Skin epidermis (tissue), 12 donors: Measurements from ENCODE around the gene CNTN5.

Source experiments
- H3K27ac ChIP-seq, 21 experiments: fragments of 200-600 bp; sonication (generic) in 11 of 21; one replicate each; pipeline ENCODE4 v1.5.0; 2020; ENCODE audit warnings: mild to moderate bottlenecking in 3 of 21, inconsistent platforms in 2 of 21, moderate library complexity in 2 of 21
- H3K4me3 ChIP-seq, 7 experiments: fragments of 200-600 bp; sonication (generic) in 2 of 7; one replicate each; pipeline ENCODE4 v1.5.0; 2020; ENCODE audit warnings: inconsistent platforms in 2 of 7, mild to moderate bottlenecking in 2 of 7, moderate library complexity in 1 of 7

Gene CNTN5

GRCh38 chr11:99567334-99567956 lies 546.7 kb downstream of the CNTN5 start:
- H3K4me3 ChIP-seq = no peak overlapping the region
- no peak overlapping the region for H3K27ac ChIP-seq

GRCh38 chr11:99568808-99569207 lies 548.1 kb downstream of the CNTN5 start:
- no peak overlapping the region for H3K4me3 ChIP-seq
- no peak overlapping the region for H3K27ac ChIP-seq

GRCh38 chr11:99571094-99571493 lies 550.3 kb downstream of the CNTN5 start:
- H3K27ac ChIP-seq = no peak overlapping the region
- H3K4me3 ChIP-seq = no peak overlapping the region

- no peak overlapping the region for H3K4me3 ChIP-seq
- no peak overlapping the region for H3K27ac ChIP-seq
Observed at GRCh38 chr11:99584830-99585229, 564.1 kb downstream of the CNTN5 start.

GRCh38 chr11:99585606-99586005 lies 564.9 kb downstream of the CNTN5 start:
- Histone ChIP-seq H3K4me3 (no peak overlapping the region), H3K27ac (no peak overlapping the region)

GRCh38 chr11:99589771-99590170 lies 569.0 kb downstream of the CNTN5 start:
- Histone ChIP-seq H3K4me3 (no peak overlapping the region), H3K27ac (no peak overlapping the region)

GRCh38 chr11:99592266-99592665 lies 571.5 kb downstream of the CNTN5 start:
- no peak overlapping the region for H3K27ac ChIP-seq
- H3K4me3 ChIP-seq = no peak overlapping the region

GRCh38 chr11:99593197-99593596 lies 572.4 kb downstream of the CNTN5 start:
- Histone ChIP-seq H3K27ac (no peak overlapping the region), H3K4me3 (no peak overlapping the region)

- no peak overlapping the region for H3K4me3 ChIP-seq
- H3K27ac ChIP-seq = no peak overlapping the region
Observed at GRCh38 chr11:99601179-99601578, 580.4 kb downstream of the CNTN5 start.

GRCh38 chr11:99614352-99614751 lies 593.6 kb downstream of the CNTN5 start:
- no peak overlapping the region for H3K27ac ChIP-seq
- no peak overlapping the region for H3K4me3 ChIP-seq

GRCh38 chr11:99630629-99631028 lies 609.9 kb downstream of the CNTN5 start:
- no peak overlapping the region for H3K27ac ChIP-seq

GRCh38 chr11:99631618-99632017 lies 610.9 kb downstream of the CNTN5 start:
- no peak overlapping the region for H3K27ac ChIP-seq
- no peak overlapping the region for H3K4me3 ChIP-seq

More at GRCh38 chr11:99630629-99631028, 609.9 kb downstream of the CNTN5 start:
- H3K4me3 ChIP-seq = no peak overlapping the region

- Histone ChIP-seq H3K4me3 (no peak overlapping the region), H3K27ac (no peak overlapping the region)
Observed at GRCh38 chr11:99632969-99633368, 612.2 kb downstream of the CNTN5 start.

GRCh38 chr11:99634581-99634980 lies 613.8 kb downstream of the CNTN5 start:
- Histone ChIP-seq H3K4me3 (no peak overlapping the region), H3K27ac (no peak overlapping the region)

- H3K27ac ChIP-seq = no peak overlapping the region
Observed at GRCh38 chr11:99638073-99638553, 617.4 kb downstream of the CNTN5 start.

GRCh38 chr11:99640671-99641070 lies 619.9 kb downstream of the CNTN5 start:
- no peak overlapping the region for H3K4me3 ChIP-seq
- H3K27ac ChIP-seq = no peak overlapping the region

More at GRCh38 chr11:99638073-99638553, 617.4 kb downstream of the CNTN5 start:
- no peak overlapping the region for H3K4me3 ChIP-seq

GRCh38 chr11:99645934-99646333 lies 625.2 kb downstream of the CNTN5 start:
- Histone ChIP-seq H3K4me3 (no peak overlapping the region), H3K27ac (no peak overlapping the region)

GRCh38 chr11:99670067-99670676 lies 649.4 kb downstream of the CNTN5 start:
- Histone ChIP-seq H3K27ac (no peak overlapping the region), H3K4me3 (no peak overlapping the region)

- Histone ChIP-seq H3K4me3 (no peak overlapping the region), H3K27ac (no peak overlapping the region)
Observed at GRCh38 chr11:99671808-99672409, 651.2 kb downstream of the CNTN5 start.

GRCh38 chr11:99676292-99676691 lies 655.5 kb downstream of the CNTN5 start:
- no peak overlapping the region for H3K4me3 ChIP-seq
- no peak overlapping the region for H3K27ac ChIP-seq

- H3K27ac ChIP-seq = no peak overlapping the region
- H3K4me3 ChIP-seq = no peak overlapping the region
Observed at GRCh38 chr11:99682171-99682570, 661.4 kb downstream of the CNTN5 start.
